ENCODE data around the gene MYOM1. TPM values are rescaled to one million over a fixed set of nuclear protein-coding genes. Genes with fewer than 3 reads are reported as not detected.

MYOM1 gene
- total and polyA plus RNA-seq, 7 donors, result 54.8 to 842 (median 388) TPM

DNA sequence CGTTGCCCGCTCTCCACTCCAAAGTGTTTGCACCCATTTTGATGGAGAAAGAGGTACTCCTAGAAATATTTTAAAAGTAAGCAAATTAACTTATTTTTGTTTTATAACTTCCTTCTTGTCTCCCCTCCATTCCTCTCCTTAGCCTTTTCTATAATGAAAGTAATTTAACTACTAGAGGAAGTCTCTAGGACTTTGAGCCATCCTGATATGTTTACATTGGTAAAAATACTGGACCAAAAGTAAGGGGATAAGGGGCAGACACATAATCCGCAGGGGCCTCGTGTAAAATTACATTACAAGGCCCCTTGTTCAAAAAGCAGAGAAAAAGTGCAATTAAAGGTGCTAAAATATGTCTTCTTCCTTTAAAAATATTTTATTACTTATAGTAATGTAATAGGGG lies 55.4 kb downstream of the MYOM1 start:
- intact Hi-C loops (cut with DNase I), result no loop called here
- TF ChIP-seq, protein P1, sequence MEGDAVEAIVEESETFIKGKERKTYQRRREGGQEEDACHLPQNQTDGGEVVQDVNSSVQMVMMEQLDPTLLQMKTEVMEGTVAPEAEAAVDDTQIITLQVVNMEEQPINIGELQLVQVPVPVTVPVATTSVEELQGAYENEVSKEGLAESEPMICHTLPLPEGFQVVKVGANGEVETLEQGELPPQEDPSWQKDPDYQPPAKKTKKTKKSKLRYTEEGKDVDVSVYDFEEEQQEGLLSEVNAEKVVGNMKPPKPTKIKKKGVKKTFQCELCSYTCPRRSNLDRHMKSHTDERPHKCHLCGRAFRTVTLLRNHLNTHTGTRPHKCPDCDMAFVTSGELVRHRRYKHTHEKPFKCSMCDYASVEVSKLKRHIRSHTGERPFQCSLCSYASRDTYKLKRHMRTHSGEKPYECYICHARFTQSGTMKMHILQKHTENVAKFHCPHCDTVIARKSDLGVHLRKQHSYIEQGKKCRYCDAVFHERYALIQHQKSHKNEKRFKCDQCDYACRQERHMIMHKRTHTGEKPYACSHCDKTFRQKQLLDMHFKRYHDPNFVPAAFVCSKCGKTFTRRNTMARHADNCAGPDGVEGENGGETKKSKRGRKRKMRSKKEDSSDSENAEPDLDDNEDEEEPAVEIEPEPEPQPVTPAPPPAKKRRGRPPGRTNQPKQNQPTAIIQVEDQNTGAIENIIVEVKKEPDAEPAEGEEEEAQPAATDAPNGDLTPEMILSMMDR (IDR thresholded peaks at IDR 0.05), result no peak
- no peak overlapping the region for H3K4me3 ChIP-seq
- no peak for DNase-seq
- H3K36me3 ChIP-seq (ENCODE audit: insufficient read depth in 1 of 2, low read depth in 1 of 2), result peaks cover 3 to 97% of the 10 kb centered on the region in 2 donors
- no peaks in the 10 kb centered on the region for H3K9me3 ChIP-seq
- no peak overlapping the region for H3K27ac ChIP-seq
- ATAC-seq, result no peak
- no peaks in the 10 kb centered on the region for H3K4me1 ChIP-seq
- 77 to 84% (median 79%) methylated on average over 4 of the region's 4 CpGs for WGBS, 3 donors
- no peaks in the 10 kb centered on the region for H3K27me3 ChIP-seq (ENCODE audit: insufficient read depth in 3 of 3, low read length in 2 of 3)

DNA sequence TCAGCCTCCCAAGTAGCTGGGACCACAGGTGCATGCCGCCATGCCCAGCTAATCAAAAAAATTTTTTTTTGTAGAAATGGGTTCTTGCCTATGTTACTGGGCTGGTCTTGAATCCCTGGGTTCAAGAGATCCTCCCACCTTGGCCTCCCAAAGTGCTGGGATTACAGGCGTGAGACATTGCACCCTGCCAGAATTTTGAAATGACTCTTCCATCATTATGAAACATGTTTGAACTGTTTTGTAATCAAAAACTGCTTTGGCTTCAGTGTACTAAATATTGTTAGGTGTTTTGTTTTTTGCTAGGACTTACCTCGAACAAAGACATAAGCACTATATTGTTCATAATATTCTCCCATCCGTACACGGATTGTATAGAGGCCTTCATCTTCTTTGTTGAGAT lies 55.8 kb downstream of the MYOM1 start:
- 76 to 81% (median 81%) methylated on average over 5 of the region's 5 CpGs for WGBS, 3 donors
- ATAC-seq (no peak), DNase-seq (no peak)
- Histone ChIP-seq H3K4me1 (no peaks in the 10 kb centered on the region), H3K27ac (no peak overlapping the region), H3K36me3 (ENCODE audit: insufficient read depth in 1 of 2, low read depth in 1 of 2) (peaks cover 3 to 97% of the 10 kb centered on the region in 2 donors), H3K4me3 (no peak overlapping the region), H3K9me3 (no peaks in the 10 kb centered on the region), H3K27me3 (ENCODE audit: insufficient read depth in 3 of 3, low read length in 2 of 3) (no peaks in the 10 kb centered on the region)
- TF ChIP-seq, protein P1 (IDR thresholded peaks at IDR 0.05), result no peak
- intact Hi-C loops (cut with DNase I), result no loop called here

DNA sequence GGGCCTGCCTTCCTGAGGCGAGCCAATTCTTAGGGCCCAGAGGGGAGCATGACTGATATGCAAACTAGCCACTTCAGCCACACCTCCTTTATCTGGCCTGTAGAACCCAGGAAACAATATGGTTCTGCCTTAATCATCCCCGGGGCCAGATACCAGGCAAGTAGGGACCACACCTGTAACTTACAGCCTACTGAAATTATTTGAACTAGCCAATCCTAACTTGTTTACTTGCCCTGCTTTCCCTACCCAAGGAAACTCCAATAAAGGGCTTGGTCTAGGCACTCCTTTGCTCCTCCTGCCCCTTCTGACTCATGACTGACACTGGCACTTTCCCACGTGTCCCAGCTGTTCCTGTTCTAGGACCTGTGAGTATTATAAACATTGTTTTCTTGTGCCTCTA lies 57.6 kb downstream of the MYOM1 start:
- ATAC-seq (peak; percentile 44 to 88 (median 80)), DNase-seq (peak in 1 of 2 donors; percentile 55)
- 71 to 78% (median 74%) methylated on average over 3 of the region's 3 CpGs for WGBS, 3 donors
- intact Hi-C loops (cut with DNase I), result no loop called here
- H3K9me3 ChIP-seq, result no peaks in the 10 kb centered on the region
- peak overlapping the region; percentile 60 for H3K27ac ChIP-seq
- no peak overlapping the region for H3K4me3 ChIP-seq
- H3K36me3 ChIP-seq (ENCODE audit: insufficient read depth in 1 of 2, low read depth in 1 of 2), result peaks cover 3 to 95% of the 10 kb centered on the region in 2 donors
- peaks cover 2% of the 10 kb centered on the region for H3K4me1 ChIP-seq
- no peaks in the 10 kb centered on the region for H3K27me3 ChIP-seq (ENCODE audit: insufficient read depth in 3 of 3, low read length in 2 of 3)
- TF ChIP-seq, protein P1 (IDR thresholded peaks at IDR 0.05), result no peak

DNA sequence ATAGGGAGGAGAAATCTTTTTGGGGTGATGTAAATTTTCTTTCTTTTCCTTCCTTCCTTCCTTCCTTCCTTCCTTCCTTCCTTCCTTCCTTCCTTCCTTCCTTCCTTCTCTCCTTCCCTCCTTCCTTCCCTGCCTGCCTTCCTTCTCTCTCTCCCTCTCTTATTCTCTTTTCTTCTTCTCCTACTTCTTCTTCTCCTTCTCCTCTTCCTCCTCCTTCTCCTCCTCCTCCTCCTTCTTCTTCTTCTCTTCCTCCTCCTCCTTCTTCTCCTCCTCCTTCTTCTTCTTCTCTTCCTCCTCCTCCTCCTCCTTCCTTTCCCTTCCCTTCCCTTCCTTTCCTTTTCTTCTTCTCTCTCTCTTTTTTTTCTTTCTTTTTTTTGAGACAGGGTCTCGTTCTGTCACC lies 59.9 kb downstream of the MYOM1 start:
- DNase-seq, result no peak
- intact Hi-C loops (cut with DNase I), result no loop called here
- no peak overlapping the region for H3K4me3 ChIP-seq
- peaks cover 0 to 80% of the 10 kb centered on the region in 2 donors for H3K36me3 ChIP-seq (ENCODE audit: insufficient read depth in 1 of 2, low read depth in 1 of 2)
- 91 to 95% (median 93%) methylated on average over 1 of the region's 1 CpG for WGBS, 3 donors
- H3K9me3 ChIP-seq, result no peaks in the 10 kb centered on the region
- H3K27me3 ChIP-seq (ENCODE audit: insufficient read depth in 3 of 3, low read length in 2 of 3), result no peaks in the 10 kb centered on the region
- H3K27ac ChIP-seq, result no peak overlapping the region
- peaks cover 12% of the 10 kb centered on the region for H3K4me1 ChIP-seq
- TF ChIP-seq, protein P1 (IDR thresholded peaks at IDR 0.05), result no peak
- ATAC-seq, result no peak

DNA sequence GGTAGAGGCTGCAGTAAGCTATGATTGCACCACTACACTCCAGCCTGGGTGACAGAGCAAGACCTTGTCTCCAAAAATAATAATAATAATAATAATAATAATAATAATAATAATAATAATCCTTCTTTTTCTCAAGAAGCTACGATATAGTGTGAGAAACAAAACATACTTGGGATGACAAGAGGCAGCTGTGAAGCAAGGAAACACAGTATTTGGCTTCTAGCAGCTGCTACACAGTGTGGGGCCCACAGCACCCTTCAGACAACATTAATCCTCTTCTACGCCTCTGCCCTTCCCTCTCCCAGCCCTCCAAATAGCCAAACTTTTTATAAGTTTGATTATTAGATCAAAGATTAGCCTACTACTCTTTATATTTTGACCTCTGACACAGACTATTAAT lies 62.2 kb downstream of the MYOM1 start:
- intact Hi-C loops (cut with DNase I), result no loop called here
- Histone ChIP-seq H3K4me3 (no peak overlapping the region), H3K9me3 (no peaks in the 10 kb centered on the region), H3K4me1 (peaks cover 12% of the 10 kb centered on the region), H3K36me3 (ENCODE audit: insufficient read depth in 1 of 2, low read depth in 1 of 2) (peaks cover 0 to 77% of the 10 kb centered on the region in 2 donors), H3K27ac (no peak overlapping the region), H3K27me3 (ENCODE audit: insufficient read depth in 3 of 3, low read length in 2 of 3) (no peaks in the 10 kb centered on the region)
- TF ChIP-seq, protein P1 (IDR thresholded peaks at IDR 0.05), result no peak
- 71 to 81% (median 78%) methylated on average over 2 of the region's 2 CpGs for WGBS, 3 donors
- ATAC-seq, result no peak
- no peak for DNase-seq
